Loucy (cell line): ENCODE results near the gene PHF8.

Experiments
- H2AFZ ChIP-seq: fragments of 200-600 bp; sonication (generic); 2 replicates; pipeline ENCODE4 v1.6.0; 2016; ENCODE audit warnings: antibody characterized with exemption, mild to moderate bottlenecking, low read length, moderate library complexity
- H3F3A ChIP-seq: fragments of 200-600 bp; 2 replicates; pipeline ENCODE4 v1.6.0; 2016; ENCODE audit warnings: antibody characterized with exemption, low read depth, mild to moderate bottlenecking
- H3K27me3 ChIP-seq: fragments of 200-600 bp; sonication (generic); 2 replicates; pipeline ENCODE4 v1.6.1; 2014; ENCODE audit warnings: low read length, mild to moderate bottlenecking; ENCODE audit not compliant: insufficient read depth, poor library complexity, severe bottlenecking
- H3K36me3 ChIP-seq: fragments of 200-600 bp; sonication (generic); 2 replicates; pipeline ENCODE4 v1.6.1; 2016; ENCODE audit warnings: low read length; ENCODE audit not compliant: insufficient read depth
- H3K4me1 ChIP-seq: fragments of 200-600 bp; sonication (generic); 2 replicates; pipeline ENCODE4 v1.5.1; 2014; ENCODE audit warnings: low read length, mild to moderate bottlenecking; ENCODE audit not compliant: insufficient read depth, poor library complexity, severe bottlenecking
- H3K4me2 ChIP-seq: fragments of 200-600 bp; sonication (generic); 2 replicates; pipeline ENCODE4 v1.6.0; 2014; ENCODE audit warnings: antibody characterized with exemption, low read length, low read depth, mild to moderate bottlenecking; ENCODE audit not compliant: poor library complexity, severe bottlenecking
- H3K4me3 ChIP-seq: fragments of 200-600 bp; sonication (generic); 2 replicates; pipeline ENCODE4 v1.5.1; 2014; ENCODE audit warnings: low read length, mild to moderate bottlenecking, mixed read lengths; ENCODE audit not compliant: poor library complexity, severe bottlenecking
- H3K79me2 ChIP-seq: fragments of 200-600 bp; sonication (generic); 2 replicates; pipeline ENCODE4 v1.6.1; 2014; ENCODE audit warnings: low read length; ENCODE audit not compliant: insufficient read depth
- H3K9ac ChIP-seq: fragments of 200-600 bp; sonication (generic); 2 replicates; pipeline ENCODE4 v1.6.0; 2014; ENCODE audit warnings: mild to moderate bottlenecking, low read depth, low read length, moderate library complexity; ENCODE audit not compliant: poor library complexity, severe bottlenecking
- H3K9me2 ChIP-seq: fragments of 200-600 bp; sonication (generic); replicated peaks from 2 replicates; pipeline ENCODE4 v1.6.1; 2016; ENCODE audit warnings: low read depth, low read length, mixed read lengths
- H3K9me3 ChIP-seq: fragments of 200-600 bp; sonication (generic); 2 replicates; pipeline ENCODE4 v1.6.1; 2014; ENCODE audit warnings: mild to moderate bottlenecking, antibody characterized with exemption, low read length, low read depth; ENCODE audit not compliant: insufficient read depth
- H4K20me1 ChIP-seq: fragments of 200-600 bp; sonication (generic); 2 replicates; pipeline ENCODE4 v1.6.0; 2014; ENCODE audit warnings: antibody characterized with exemption, low read length, mild to moderate bottlenecking; ENCODE audit not compliant: insufficient read depth, poor library complexity, severe bottlenecking
- EZH2phosphoT487 ChIP-seq: fragments of 200-600 bp; IDR thresholded peaks from 2 replicates; pipeline ENCODE4 v1.6.1; 2018; ENCODE audit warnings: antibody characterized with exemption, mild to moderate bottlenecking, moderate library complexity, borderline replicate concordance
- TF ChIP-seq, protein P1 (sequence below): fragments of 200-600 bp; sonication (generic); conservative IDR thresholded peaks from 2 replicates; pipeline ENCODE4 v1.5.1; 2014; ENCODE audit warnings: mild to moderate bottlenecking, antibody characterized with exemption, low read length

PHF8 gene

DNA sequence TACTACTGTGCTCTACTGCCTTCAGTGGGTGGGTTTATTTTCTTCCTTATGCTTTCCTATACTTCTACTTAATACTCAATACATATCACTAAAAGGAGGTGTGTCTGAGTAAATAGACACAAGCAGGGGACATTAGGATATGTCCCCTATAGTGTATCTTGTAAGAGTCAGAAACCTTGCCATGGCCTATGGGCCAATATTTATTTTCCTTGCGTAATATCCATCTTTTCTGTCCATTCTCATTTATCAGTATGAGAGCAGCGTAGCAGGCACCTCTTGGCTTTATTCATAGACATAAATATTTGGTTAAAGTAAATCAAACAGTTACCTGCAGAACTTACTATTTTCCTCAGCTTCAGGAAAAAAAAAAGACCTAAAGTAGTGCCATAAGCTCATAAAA, 46.6 kb upstream of the PHF8 start:
- no peaks in the 10 kb centered on the region for H3K4me1 ChIP-seq

DNA sequence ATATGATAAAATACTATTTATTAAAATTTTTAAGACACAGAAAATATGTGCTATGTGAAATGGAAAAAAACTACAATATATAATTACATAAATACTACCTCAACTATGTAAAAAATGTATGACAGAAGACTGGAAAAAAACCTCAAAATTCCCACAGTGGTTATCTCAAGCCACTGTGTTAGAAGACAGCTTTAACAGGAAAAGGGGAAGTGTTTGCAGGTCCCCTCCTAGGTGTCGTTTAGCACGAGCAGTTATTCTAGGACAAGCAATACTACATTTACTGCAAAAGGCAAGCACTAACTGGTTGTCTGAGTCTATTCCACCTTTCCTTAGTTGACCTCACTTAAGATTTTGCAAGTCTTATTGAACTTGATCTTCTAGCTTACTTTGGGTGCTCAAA, 44.9 kb upstream of the PHF8 start:
- Histone ChIP-seq H3K79me2 (no peaks in the 10 kb centered on the region), H3K9me3 (no peaks in the 10 kb centered on the region)
- no peak for TF ChIP-seq EZH2phosphoT487
- TF ChIP-seq, protein P1, sequence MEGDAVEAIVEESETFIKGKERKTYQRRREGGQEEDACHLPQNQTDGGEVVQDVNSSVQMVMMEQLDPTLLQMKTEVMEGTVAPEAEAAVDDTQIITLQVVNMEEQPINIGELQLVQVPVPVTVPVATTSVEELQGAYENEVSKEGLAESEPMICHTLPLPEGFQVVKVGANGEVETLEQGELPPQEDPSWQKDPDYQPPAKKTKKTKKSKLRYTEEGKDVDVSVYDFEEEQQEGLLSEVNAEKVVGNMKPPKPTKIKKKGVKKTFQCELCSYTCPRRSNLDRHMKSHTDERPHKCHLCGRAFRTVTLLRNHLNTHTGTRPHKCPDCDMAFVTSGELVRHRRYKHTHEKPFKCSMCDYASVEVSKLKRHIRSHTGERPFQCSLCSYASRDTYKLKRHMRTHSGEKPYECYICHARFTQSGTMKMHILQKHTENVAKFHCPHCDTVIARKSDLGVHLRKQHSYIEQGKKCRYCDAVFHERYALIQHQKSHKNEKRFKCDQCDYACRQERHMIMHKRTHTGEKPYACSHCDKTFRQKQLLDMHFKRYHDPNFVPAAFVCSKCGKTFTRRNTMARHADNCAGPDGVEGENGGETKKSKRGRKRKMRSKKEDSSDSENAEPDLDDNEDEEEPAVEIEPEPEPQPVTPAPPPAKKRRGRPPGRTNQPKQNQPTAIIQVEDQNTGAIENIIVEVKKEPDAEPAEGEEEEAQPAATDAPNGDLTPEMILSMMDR: no peak

More for the DNA sequence above, 46.6 kb upstream of the PHF8 start:
- Histone ChIP-seq H3K79me2 (no peaks in the 10 kb centered on the region), H3K9ac (no peak overlapping the region), H2AFZ (no peak overlapping the region), H3F3A (no peaks in the 10 kb centered on the region), H3K9me3 (no peaks in the 10 kb centered on the region), H3K4me2 (no peak overlapping the region), H3K9me2 (no peaks in the 10 kb centered on the region), H3K4me3 (no peak overlapping the region), H3K27me3 (no peaks in the 10 kb centered on the region), H4K20me1 (no peaks in the 10 kb centered on the region), H3K36me3 (no peaks in the 10 kb centered on the region)
- TF ChIP-seq EZH2phosphoT487: no peak
- TF ChIP-seq, protein P1: no peak

DNA sequence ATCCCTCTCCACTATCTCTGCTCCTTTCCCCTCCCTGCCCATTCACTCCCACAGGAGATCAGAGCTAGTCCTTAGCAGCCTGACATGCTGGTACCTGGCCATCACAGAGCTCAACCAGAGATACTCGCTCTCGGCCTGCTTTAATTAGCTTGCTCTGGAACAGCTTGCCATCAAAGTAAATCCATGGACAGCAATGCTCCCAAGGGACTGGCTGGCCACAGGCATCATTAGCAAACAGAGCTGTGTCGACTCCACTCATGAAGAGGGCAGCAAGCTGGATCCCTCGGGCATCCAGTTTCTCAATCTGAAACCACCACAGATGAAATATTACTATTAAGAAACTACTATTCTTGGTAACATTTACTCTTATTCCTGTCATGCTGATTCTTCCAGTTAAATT, 43.4 kb upstream of the PHF8 start:
- TF ChIP-seq EZH2phosphoT487: no peak
- TF ChIP-seq, protein P1: no peak
- no peak overlapping the region for H2AFZ ChIP-seq

More for the DNA sequence above, 44.9 kb upstream of the PHF8 start:
- Histone ChIP-seq H3K9me2 (no peaks in the 10 kb centered on the region), H3K4me1 (no peaks in the 10 kb centered on the region), H3F3A (no peaks in the 10 kb centered on the region), H3K36me3 (no peaks in the 10 kb centered on the region), H3K4me2 (no peak overlapping the region), H3K27me3 (no peaks in the 10 kb centered on the region), H3K4me3 (no peak overlapping the region), H3K9ac (no peak overlapping the region), H4K20me1 (no peaks in the 10 kb centered on the region), H2AFZ (no peak overlapping the region)

More for the DNA sequence above, 43.4 kb upstream of the PHF8 start:
- H3K27me3 ChIP-seq: no peaks in the 10 kb centered on the region
- no peaks in the 10 kb centered on the region for H3F3A ChIP-seq
- no peaks in the 10 kb centered on the region for H4K20me1 ChIP-seq
- no peak overlapping the region for H3K9ac ChIP-seq
- H3K9me2 ChIP-seq: no peaks in the 10 kb centered on the region
- no peaks in the 10 kb centered on the region for H3K36me3 ChIP-seq
- no peaks in the 10 kb centered on the region for H3K4me1 ChIP-seq
- H3K9me3 ChIP-seq: no peaks in the 10 kb centered on the region
- H3K4me2 ChIP-seq: no peak overlapping the region
- H3K79me2 ChIP-seq: no peaks in the 10 kb centered on the region
- no peak overlapping the region for H3K4me3 ChIP-seq
